Adipose tissue (tissue), 3 donors: Measurements from ENCODE around the gene CDKN2B. TPM values are rescaled to one million over a fixed set of nuclear protein-coding genes. Genes with fewer than 3 reads are reported as not detected.
"Not testable (repeated sequence)": the region's sequence is repeated elsewhere in the genome, so short reads cannot be mapped to it uniquely, and the experiment has no call there.

ENCODE experiments used
- H3K27ac ChIP-seq: one replicate; pipeline ENCODE4 v1.5.1; 2013; ENCODE audit warnings: low read depth, low read length
- WGBS, 3 donors: extraction: QIAGEN DNeasy Blood & Tissue Kit; methylation state at CpG; one replicate each; pipeline ENCODE4 v1.1.7; 2013; 5-methylcytosine and 5-hydroxymethylcytosine counted together
- polyA plus RNA-seq, 3 donors: library from polyadenylated mRNA; stranded (reverse); fragments of 200-250 nt; gene quantifications; one replicate each; pipeline ENCODE4 v1.2.3, GENCODE V29; 2013
- donor health status: healthy with polysubstance abuse.
- donor health status: Bipolar disorder and iron deficiency.
- donor health status: healthy.

Gene CDKN2B
- polyA plus RNA-seq, 3 donors: 1.6 to 55.0 (median 23.2) TPM

- 39 to 61% (median 51%) methylated on average over 1 of the region's 1 CpG for WGBS, 3 donors
Measured at GRCh38 chr9:21982391-21982790, 26.7 kb downstream of the CDKN2B start.

GRCh38 chr9:21976334-21976875 lies 32.7 kb downstream of the CDKN2B start:
- 22 to 23% (median 23%) methylated on average over 19 of the region's 19 CpGs for WGBS, 3 donors
- no peak overlapping the region for H3K27ac ChIP-seq

More at GRCh38 chr9:21982391-21982790, 26.7 kb downstream of the CDKN2B start:
- no peak overlapping the region for H3K27ac ChIP-seq

- WGBS, 3 donors: 1 to 2% (median 1%) methylated on average over 48 to 51 of the region's 51 CpGs
- no peak overlapping the region for H3K27ac ChIP-seq
Measured at GRCh38 chr9:21974722-21975409, 34.2 kb downstream of the CDKN2B start.

- H3K27ac ChIP-seq: no peak overlapping the region
- 4 to 7% (median 4%) methylated on average over 21 of the region's 21 CpGs for WGBS, 3 donors
Measured at GRCh38 chr9:21974343-21974721, 34.8 kb downstream of the CDKN2B start.

GRCh38 chr9:21972361-21972760 lies 36.7 kb downstream of the CDKN2B start:
- no peak overlapping the region for H3K27ac ChIP-seq

- 6 to 10% (median 8%) methylated on average over 42 to 45 of the region's 45 CpGs for WGBS, 3 donors
- no peak overlapping the region for H3K27ac ChIP-seq
Measured at GRCh38 chr9:21970800-21971640, 38.1 kb downstream of the CDKN2B start.

GRCh38 chr9:21969951-21970799 lies 38.9 kb downstream of the CDKN2B start:
- WGBS, 3 donors: 12 to 19% (median 16%) methylated on average over 24 of the region's 24 CpGs
- H3K27ac ChIP-seq: no peak overlapping the region

- 6 to 11% (median 10%) methylated on average over 27 to 28 of the region's 28 CpGs for WGBS, 3 donors
- H3K27ac ChIP-seq: no peak overlapping the region
Measured at GRCh38 chr9:21969011-21969940, 39.8 kb downstream of the CDKN2B start.

- H3K27ac ChIP-seq: no peak overlapping the region
- 6 to 9% (median 9%) methylated on average over 41 of the region's 41 CpGs for WGBS, 3 donors
Measured at GRCh38 chr9:21968331-21969010, 40.6 kb downstream of the CDKN2B start.

- WGBS, 3 donors: 21 to 23% (median 23%) methylated on average over 10 of the region's 10 CpGs
- H3K27ac ChIP-seq: no peak overlapping the region
Measured at GRCh38 chr9:21967702-21968101, 41.4 kb downstream of the CDKN2B start.

- no peak overlapping the region for H3K27ac ChIP-seq
- 6 to 13% (median 9%) methylated on average over 19 of the region's 19 CpGs for WGBS, 3 donors
Measured at GRCh38 chr9:21967169-21967568, 41.9 kb downstream of the CDKN2B start.

- WGBS, 3 donors: 14 to 22% (median 16%) methylated on average over 15 of the region's 15 CpGs
- no peak overlapping the region for H3K27ac ChIP-seq
Measured at GRCh38 chr9:21966140-21966851, 42.8 kb downstream of the CDKN2B start.

GRCh38 chr9:21965401-21965951 lies 43.6 kb downstream of the CDKN2B start:
- H3K27ac ChIP-seq: no peak overlapping the region
- WGBS, 3 donors: 3 to 4% (median 3%) methylated on average over 30 of the region's 30 CpGs

GRCh38 chr9:21964925-21965385 lies 44.1 kb downstream of the CDKN2B start:
- 2 to 7% (median 3%) methylated on average over 29 of the region's 29 CpGs for WGBS, 3 donors
- H3K27ac ChIP-seq: no peak overlapping the region

- H3K27ac ChIP-seq: no peak overlapping the region
- 88 to 95% (median 92%) methylated on average over 2 of the region's 2 CpGs for WGBS, 3 donors
Measured at GRCh38 chr9:21961569-21961968, 47.5 kb downstream of the CDKN2B start.

- H3K27ac ChIP-seq: not testable (repeated sequence)
- WGBS, 3 donors: 84 to 94% (median 92%) methylated on average over 17 to 27 of the region's 33 CpGs
Measured at GRCh38 chr9:21959268-21959667, 49.8 kb downstream of the CDKN2B start.
